ENCODE results near the gene LBR.
"Not testable (repeated sequence)": the region's sequence is repeated elsewhere in the genome, so short reads cannot be mapped to it uniquely, and the experiment has no call there.

DNA sequence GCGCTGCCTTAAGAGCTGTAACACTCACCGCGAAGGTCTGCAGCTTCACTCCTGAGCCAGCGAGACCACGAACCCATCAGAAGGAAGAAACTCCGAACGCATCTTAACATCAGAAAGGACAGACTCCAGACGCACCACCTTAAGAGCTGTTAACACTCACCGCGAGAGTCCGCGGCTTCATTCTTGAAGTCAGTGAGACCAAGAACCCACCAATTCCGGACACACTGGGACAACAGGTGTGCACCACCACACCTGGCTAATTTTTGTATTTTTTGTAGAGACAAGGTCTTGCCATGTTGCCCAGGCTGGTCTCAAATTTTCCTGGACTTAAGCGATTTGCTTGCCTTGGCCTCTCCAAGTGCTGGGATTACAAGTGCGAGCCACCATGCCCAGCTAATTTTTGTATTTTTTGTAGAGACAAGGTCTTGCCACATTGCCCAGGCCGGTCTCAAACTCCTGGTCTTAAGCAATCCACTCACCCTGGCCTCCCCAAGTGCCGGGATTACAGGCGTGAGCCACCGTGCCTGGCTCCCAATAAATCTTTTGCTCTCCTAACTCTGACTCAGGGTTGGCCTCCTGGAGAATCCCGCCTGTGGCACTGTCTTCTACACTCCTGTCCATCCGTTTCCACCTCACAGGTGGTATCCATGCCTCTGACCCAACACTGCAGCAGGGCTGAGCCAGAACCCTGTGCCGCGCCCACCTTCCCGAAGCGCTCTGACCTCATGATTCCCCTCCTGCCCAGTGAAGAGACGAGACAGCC lies 46.0 kb upstream of the LBR start:
- not testable (repeated sequence) for TF ChIP-seq TAF1 (conservative IDR thresholded peaks at IDR 0.05); EGR1 (IDR thresholded peaks at IDR 0.05; ENCODE audit: low read depth in 2 of 2); GABPA (IDR thresholded peaks at IDR 0.05 in 1 of 2, conservative IDR thresholded peaks at IDR 0.05 in 1 of 2); JUND (IDR thresholded peaks at IDR 0.05); CTCF (IDR thresholded peaks at IDR 0.05; ENCODE audit: low read depth, low read length, missing input control); SP1 (IDR thresholded peaks at IDR 0.05); REST (IDR thresholded peaks at IDR 0.05)

Measured in liver (tissue), 3 donors.